ENCODE data around the gene LPCAT1. TPM values are rescaled to one million over a fixed set of nuclear protein-coding genes. Genes with fewer than 3 reads are reported as not detected.

LPCAT1 gene
- total RNA-seq, 1 experiment from 2014 or later: 17.1 TPM

GRCh38 chr5:1421521-1422341, 102.0 kb downstream of the LPCAT1 start:
- TF ChIP-seq CTCF (IDR thresholded peaks at IDR 0.05; ENCODE audit: unreplicated experiment): no peak
- CTCF ChIA-PET: no interaction called here
- no peaks in the 10 kb centered on the region for H3K36me3 Mint-ChIP-seq (ENCODE audit: insufficient read depth, unreplicated experiment)
- DNase-seq (ENCODE audit: unreplicated experiment): no peak
- no peaks in the 10 kb centered on the region for H3K4me1 Mint-ChIP-seq (ENCODE audit: insufficient read depth, unreplicated experiment)
- H3K27ac Mint-ChIP-seq (ENCODE audit: low read depth, unreplicated experiment): no peak overlapping the region
- H3K27me3 Mint-ChIP-seq (ENCODE audit: insufficient read depth, unreplicated experiment): no peaks in the 10 kb centered on the region
- BruUV-seq (replicated peaks): no TSS peak
- intact Hi-C loops (cut with micrococcal nuclease): no loop called here
- peaks cover 18% of the 10 kb centered on the region for H3K9me3 Mint-ChIP-seq (ENCODE audit: unreplicated experiment)
- no peak overlapping the region for H3K4me3 Mint-ChIP-seq (ENCODE audit: unreplicated experiment)
- POLR2A ChIA-PET: no interaction called here

- H3K27ac Mint-ChIP-seq (ENCODE audit: low read depth, unreplicated experiment): no peak overlapping the region
- intact Hi-C loops (cut with micrococcal nuclease): no loop called here
- ChIA-PET CTCF (no interaction called here), POLR2A (no interaction called here)
- H3K4me1 Mint-ChIP-seq (ENCODE audit: insufficient read depth, unreplicated experiment): no peaks in the 10 kb centered on the region
- no peak for DNase-seq (ENCODE audit: unreplicated experiment)
- no TSS peak for BruUV-seq (replicated peaks)
- peaks cover 18% of the 10 kb centered on the region for H3K9me3 Mint-ChIP-seq (ENCODE audit: unreplicated experiment)
- no peak for TF ChIP-seq CTCF (IDR thresholded peaks at IDR 0.05; ENCODE audit: unreplicated experiment)
- H3K4me3 Mint-ChIP-seq (ENCODE audit: unreplicated experiment): no peak overlapping the region
- no peaks in the 10 kb centered on the region for H3K36me3 Mint-ChIP-seq (ENCODE audit: insufficient read depth, unreplicated experiment)
- H3K27me3 Mint-ChIP-seq (ENCODE audit: insufficient read depth, unreplicated experiment): no peaks in the 10 kb centered on the region
Observed at GRCh38 chr5:1420211-1421195, 103.3 kb downstream of the LPCAT1 start.

- H3K36me3 Mint-ChIP-seq (ENCODE audit: insufficient read depth, unreplicated experiment): no peaks in the 10 kb centered on the region
- H3K27me3 Mint-ChIP-seq (ENCODE audit: insufficient read depth, unreplicated experiment): no peaks in the 10 kb centered on the region
- no TSS peak for BruUV-seq (replicated peaks)
- POLR2A ChIA-PET: interaction anchor here (1.7 kb wide), 1 partner anchor 10 kb away, joined by 3 read pairs; no protein-coding TSS in a partner anchor
- H3K4me1 Mint-ChIP-seq (ENCODE audit: insufficient read depth, unreplicated experiment): no peaks in the 10 kb centered on the region
- intact Hi-C loops (cut with micrococcal nuclease): no loop called here
- no peak for DNase-seq (ENCODE audit: unreplicated experiment)
- H3K27ac Mint-ChIP-seq (ENCODE audit: low read depth, unreplicated experiment): no peak overlapping the region
- no peak for TF ChIP-seq CTCF (IDR thresholded peaks at IDR 0.05; ENCODE audit: unreplicated experiment)
- H3K9me3 Mint-ChIP-seq (ENCODE audit: unreplicated experiment): peaks cover 18% of the 10 kb centered on the region
- CTCF ChIA-PET: no interaction called here
- no peak overlapping the region for H3K4me3 Mint-ChIP-seq (ENCODE audit: unreplicated experiment)
Observed at GRCh38 chr5:1419476-1420210, 104.1 kb downstream of the LPCAT1 start.

All from MCF 10A (cell line).